Muscle of leg (tissue), 11 donors: ENCODE results near the gene TMEM40. TPM values are rescaled to one million over a fixed set of nuclear protein-coding genes. Genes with fewer than 3 reads are reported as not detected.
A peak's percentile ranks its signal among the peaks of the same experiment; 100 is the strongest.

Source experiments
- DNase-seq: peaks from one replicate; pipeline ENCODE4 v3.0.0; 2013
- H3K27ac ChIP-seq: one replicate; pipeline ENCODE4 v1.5.1; 2013; ENCODE audit warnings: mild to moderate bottlenecking, low read length, control low read depth
- H3K27me3 ChIP-seq: one replicate; pipeline ENCODE4 v1.6.1; 2013; ENCODE audit warnings: low read length; ENCODE audit not compliant: control insufficient read depth, insufficient read depth
- H3K36me3 ChIP-seq: one replicate; pipeline ENCODE4 v1.6.1; 2013; ENCODE audit warnings: low read length; ENCODE audit not compliant: control insufficient read depth, insufficient read depth
- H3K4me1 ChIP-seq: one replicate; pipeline ENCODE4 v1.6.1; 2013; ENCODE audit warnings: low read length; ENCODE audit not compliant: control insufficient read depth, insufficient read depth
- H3K4me3 ChIP-seq: one replicate; pipeline ENCODE4 v1.5.1; 2013; ENCODE audit warnings: low read length, control low read depth
- H3K9me3 ChIP-seq: replicated peaks from 2 replicates; pipeline ENCODE4 v1.6.1; 2013; ENCODE audit warnings: low read depth, low read length; ENCODE audit not compliant: control insufficient read depth
- whole genome bisulfite sequencing: methylation state at CpG from one replicate; pipeline ENCODE4 v1.1.5; 2013; ENCODE audit warnings: missing lambda C conversion rate; ENCODE audit not compliant: insufficient coverage; 5-methylcytosine and 5-hydroxymethylcytosine counted together
- polyA plus RNA-seq, 8 donors: library from polyadenylated mRNA; unstranded; fragments of 120-200 nt; gene quantifications; one replicate each; pipeline versions ENCODE4 v1.2.1 to v1.2.3, GENCODE V29; 2013; ENCODE audit warnings: inconsistent platforms in 1 of 8, low replicate concordance in 1 of 8; ENCODE audit not compliant: insufficient read length in 8 of 8, insufficient read depth in 1 of 8
- total RNA-seq: library from RNA; stranded (reverse); fragments of 120-200 nt; gene quantifications from one replicate; pipeline ENCODE4 v1.2.4, GENCODE V29; 2013

Gene TMEM40
- total and polyA plus RNA-seq, 9 donors: 6.4 to 16.8 (median 12.8) TPM

GRCh38 chr3:12752809-12753208 is 6.2 kb downstream of the TMEM40 start:
- H3K4me3 ChIP-seq: no peak overlapping the region
- H3K27me3 ChIP-seq: no peaks in the 10 kb centered on the region
- no peaks in the 10 kb centered on the region for H3K9me3 ChIP-seq
- no peak overlapping the region for H3K27ac ChIP-seq
- H3K36me3 ChIP-seq: no peaks in the 10 kb centered on the region
- no CpG with 5 or more reads among the region's 2 CpGs for WGBS
- no peak for DNase-seq
- H3K4me1 ChIP-seq: peaks cover 21% of the 10 kb centered on the region

GRCh38 chr3:12752102-12752501 is 7.0 kb downstream of the TMEM40 start:
- H3K27ac ChIP-seq: peak overlapping the region; percentile 75
- no peaks in the 10 kb centered on the region for H3K9me3 ChIP-seq
- WGBS: 100% methylated on average over 1 of the region's 3 CpGs

GRCh38 chr3:12751571-12751970 is 7.5 kb downstream of the TMEM40 start:
- Histone ChIP-seq H3K27me3 (peaks cover 2% of the 10 kb centered on the region), H3K4me3 (no peak overlapping the region), H3K36me3 (no peaks in the 10 kb centered on the region), H3K27ac (peak overlapping the region; percentile 75), H3K4me1 (peaks cover 21% of the 10 kb centered on the region), H3K9me3 (no peaks in the 10 kb centered on the region)
- WGBS: 78% methylated on average over 4 of the region's 5 CpGs
- DNase-seq: peak; percentile 49

More at GRCh38 chr3:12752102-12752501, 7.0 kb downstream of the TMEM40 start:
- H3K36me3 ChIP-seq: no peaks in the 10 kb centered on the region
- H3K27me3 ChIP-seq: no peaks in the 10 kb centered on the region
- no peak for DNase-seq
- no peak overlapping the region for H3K4me3 ChIP-seq
- peaks cover 21% of the 10 kb centered on the region for H3K4me1 ChIP-seq

- no peak overlapping the region for H3K4me3 ChIP-seq
- H3K27me3 ChIP-seq: peaks cover 2% of the 10 kb centered on the region
- H3K4me1 ChIP-seq: peaks cover 21% of the 10 kb centered on the region
- DNase-seq: no peak
- peak overlapping the region; percentile 75 for H3K27ac ChIP-seq
- WGBS: 52% methylated on average over 3 of the region's 4 CpGs
- H3K36me3 ChIP-seq: no peaks in the 10 kb centered on the region
- H3K9me3 ChIP-seq: no peaks in the 10 kb centered on the region
Measured at GRCh38 chr3:12750658-12751071, 8.4 kb downstream of the TMEM40 start.

- peak overlapping the region; percentile 75 for H3K27ac ChIP-seq
- no peaks in the 10 kb centered on the region for H3K36me3 ChIP-seq
- H3K4me3 ChIP-seq: no peak overlapping the region
- DNase-seq: peak; percentile 65
- WGBS: 0% methylated on average over 3 of the region's 3 CpGs
- H3K9me3 ChIP-seq: no peaks in the 10 kb centered on the region
- H3K27me3 ChIP-seq: peaks cover 2% of the 10 kb centered on the region
- peaks cover 20% of the 10 kb centered on the region for H3K4me1 ChIP-seq
Measured at GRCh38 chr3:12750223-12750622, 8.8 kb downstream of the TMEM40 start.

- H3K4me3 ChIP-seq: no peak overlapping the region
- no CpG with 5 or more reads among the region's 5 CpGs for WGBS
Measured at GRCh38 chr3:12748477-12748876, 10.6 kb downstream of the TMEM40 start.

GRCh38 chr3:12746419-12746818 is 12.6 kb downstream of the TMEM40 start:
- DNase-seq: no peak
- H3K27ac ChIP-seq: no peak overlapping the region
- no peak overlapping the region for H3K4me3 ChIP-seq
- H3K9me3 ChIP-seq: no peaks in the 10 kb centered on the region
- peaks cover 2% of the 10 kb centered on the region for H3K27me3 ChIP-seq
- WGBS: 88% methylated on average over 9 of the region's 10 CpGs
- H3K4me1 ChIP-seq: peaks cover 13% of the 10 kb centered on the region
- no peaks in the 10 kb centered on the region for H3K36me3 ChIP-seq

More at GRCh38 chr3:12748477-12748876, 10.6 kb downstream of the TMEM40 start:
- H3K9me3 ChIP-seq: no peaks in the 10 kb centered on the region
- H3K4me1 ChIP-seq: peaks cover 18% of the 10 kb centered on the region
- no peaks in the 10 kb centered on the region for H3K36me3 ChIP-seq
- H3K27ac ChIP-seq: no peak overlapping the region
- H3K27me3 ChIP-seq: peaks cover 2% of the 10 kb centered on the region
- DNase-seq: no peak

GRCh38 chr3:12744326-12744725 is 14.7 kb downstream of the TMEM40 start:
- Histone ChIP-seq H3K27ac (no peak overlapping the region), H3K4me1 (no peaks in the 10 kb centered on the region), H3K9me3 (no peaks in the 10 kb centered on the region), H3K27me3 (peaks cover 2% of the 10 kb centered on the region), H3K36me3 (no peaks in the 10 kb centered on the region), H3K4me3 (no peak overlapping the region)
- 40% methylated on average over 1 of the region's 1 CpG for WGBS
- DNase-seq: no peak

- H3K36me3 ChIP-seq: no peaks in the 10 kb centered on the region
- no peak for DNase-seq
- peaks cover 2% of the 10 kb centered on the region for H3K27me3 ChIP-seq
- H3K27ac ChIP-seq: no peak overlapping the region
- 77% methylated on average over 9 of the region's 11 CpGs for WGBS
- no peak overlapping the region for H3K4me3 ChIP-seq
- no peaks in the 10 kb centered on the region for H3K4me1 ChIP-seq
- H3K9me3 ChIP-seq: no peaks in the 10 kb centered on the region
Measured at GRCh38 chr3:12743583-12743982, 15.5 kb downstream of the TMEM40 start.

GRCh38 chr3:12742330-12743107 is 16.5 kb downstream of the TMEM40 start:
- H3K4me1 ChIP-seq: no peaks in the 10 kb centered on the region
- H3K27ac ChIP-seq: no peak overlapping the region
- DNase-seq: no peak
- no peaks in the 10 kb centered on the region for H3K9me3 ChIP-seq
- no peaks in the 10 kb centered on the region for H3K36me3 ChIP-seq
- no peak overlapping the region for H3K4me3 ChIP-seq
- peaks cover 2% of the 10 kb centered on the region for H3K27me3 ChIP-seq
- 85% methylated on average over 2 of the region's 5 CpGs for WGBS
